ENCODE results near the gene PLSCR4. TPM values are rescaled to one million over a fixed set of nuclear protein-coding genes. Genes with fewer than 3 reads are reported as not detected.

Gene PLSCR4
- total and polyA plus RNA-seq, 9 of the 15 experiments (the other 6 are each of a cell fraction or from before 2014, with no cell fraction given) = 0.11 to 0.68 (median 0.21) TPM

DNA sequence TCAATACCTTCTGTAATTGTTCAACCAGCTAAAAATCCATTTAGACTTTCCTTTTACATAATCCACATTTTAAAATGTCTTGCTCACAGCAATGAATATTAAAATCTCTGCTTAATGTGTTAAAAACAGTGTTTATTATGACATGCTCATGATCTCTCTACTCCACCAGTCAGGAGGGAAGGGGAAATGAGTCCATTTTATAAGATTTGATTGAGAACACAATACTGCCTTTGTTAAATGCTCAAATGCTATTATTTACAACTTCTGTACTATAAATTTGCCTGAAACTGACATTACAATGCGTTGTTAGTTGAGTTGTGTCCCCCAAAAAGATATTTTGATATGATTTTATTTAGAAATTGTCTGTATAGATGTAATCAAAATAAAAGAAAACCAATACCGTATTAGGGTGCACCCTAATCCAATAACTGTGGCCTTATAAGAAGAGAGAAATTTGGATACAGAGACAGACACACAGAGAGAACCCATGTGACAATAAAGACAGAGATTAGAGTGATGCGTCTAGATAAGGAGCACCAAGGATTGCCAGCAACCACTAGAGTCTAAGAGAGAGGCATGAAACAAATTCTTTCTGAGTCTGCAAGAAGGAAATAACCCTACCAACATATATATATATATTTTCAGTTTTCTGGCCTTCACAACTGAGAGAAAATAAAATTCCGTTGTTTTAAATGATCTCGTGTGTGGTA, 9.1 kb upstream of the PLSCR4 start:
- no peak overlapping the region for H3K9ac ChIP-seq (ENCODE audit: insufficient read depth in 1 of 2, low read depth in 2 of 2, low read length in 2 of 2)
- H3K4me3 ChIP-seq = no peak overlapping the region
- no peak for FAIRE-seq
- DNase-seq (ENCODE audit: extremely low read depth in 1 of 4, low spot score in 3 of 4) = no peak
- no peaks in the 10 kb centered on the region for H3K79me2 ChIP-seq (ENCODE audit: control insufficient read depth, insufficient read depth, low read length)
- no peaks in the 10 kb centered on the region for H3K36me3 ChIP-seq (ENCODE audit: control insufficient read depth, insufficient read depth, low read length)
- no peak overlapping the region for H2AFZ ChIP-seq (ENCODE audit: low read depth, low read length)
- no peaks in the 10 kb centered on the region for H3K9me3 ChIP-seq (replicated peaks; ENCODE audit: control insufficient read depth, insufficient read depth, low read depth, low read length)
- in situ Hi-C loops (cut with MboI) (no loop called here), intact Hi-C loops (cut with micrococcal nuclease) (no loop called here)
- H3K4me2 ChIP-seq (ENCODE audit: insufficient read depth, low read length) = no peak overlapping the region
- BruUV-seq (replicated peaks) = no TSS peak
- no peaks in the 10 kb centered on the region for H3K9me1 ChIP-seq (ENCODE audit: control insufficient read depth, insufficient read depth, low read length)
- POLR2A ChIA-PET = no interaction called here
- no peak for ATAC-seq
- no peaks in the 10 kb centered on the region for H3K4me1 ChIP-seq (replicated peaks in 1 of 2; ENCODE audit: control insufficient read depth in 2 of 2, insufficient read depth in 2 of 2, low read length in 2 of 2)
- WGBS (ENCODE audit: insufficient coverage, low coverage, missing lambda C conversion rate) = 0% methylated on average over 5 of the region's 5 CpGs
- no peak overlapping the region for H3K27ac ChIP-seq (ENCODE audit: extremely low read depth, low read depth, low read length)
- no peaks in the 10 kb centered on the region for H4K20me1 ChIP-seq (replicated peaks; ENCODE audit: control insufficient read depth, insufficient read depth, low read length)
- TF ChIP-seq CCNT2 (IDR thresholded peaks at IDR 0.05; ENCODE audit: borderline replicate concordance, extremely low read depth, insufficient read length, low read depth, low read length) = no peak
- TF ChIP-seq ZNF696 (CRISPR knock-in tag; conservative IDR thresholded peaks at IDR 0.05) = no peak
- TF ChIP-seq, protein P1, sequence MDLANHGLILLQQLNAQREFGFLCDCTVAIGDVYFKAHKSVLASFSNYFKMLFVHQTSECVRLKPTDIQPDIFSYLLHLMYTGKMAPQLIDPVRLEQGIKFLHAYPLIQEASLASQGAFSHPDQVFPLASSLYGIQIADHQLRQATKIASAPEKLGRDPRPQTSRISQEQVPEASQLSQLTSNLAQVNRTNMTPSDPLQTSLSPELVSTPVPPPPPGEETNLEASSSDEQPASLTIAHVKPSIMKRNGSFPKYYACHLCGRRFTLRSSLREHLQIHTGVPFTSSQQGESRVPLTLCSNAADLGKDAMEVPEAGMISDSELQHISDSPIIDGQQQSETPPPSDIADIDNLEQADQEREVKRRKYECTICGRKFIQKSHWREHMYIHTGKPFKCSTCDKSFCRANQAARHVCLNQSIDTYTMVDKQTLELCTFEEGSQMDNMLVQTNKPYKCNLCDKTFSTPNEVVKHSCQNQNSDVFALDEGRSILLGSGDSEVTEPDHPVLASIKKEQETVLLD (IDR thresholded peaks at IDR 0.05) = no peak
- no peaks in the 10 kb centered on the region for H3K27me3 ChIP-seq (ENCODE audit: control insufficient read depth in 2 of 2, insufficient read depth in 2 of 2, low read length in 2 of 2)
- CTCF ChIA-PET (ENCODE audit: low intra/inter-chr PET ratio) = no interaction called here
